GM18520 (cell line): Measurements from ENCODE around the gene TMC4.
"Not testable (repeated sequence)": the region's sequence is repeated elsewhere in the genome, so short reads cannot be mapped to it uniquely, and the experiment has no call there.

Experiments
- ATAC-seq: cut with Tn5 transposase; IDR thresholded peaks from one replicate; pipeline ENCODE4 v1.9.1; 2021; ENCODE audit not compliant: unreplicated experiment

Gene TMC4

GRCh38 chr19:54172471-54173358 is at the start of gene TMC4:
Gene TMC4, minus strand, starts transcription at chr19:54173160. Its CDS starts 43 bp downstream, at chr19:54173117.
- ATAC-seq, result no peak

- not testable (repeated sequence) for ATAC-seq
These were observed 49.0 kb upstream of the TMC4 start for GRCh38 chr19:54221947-54222346.

- not testable (repeated sequence) for ATAC-seq
These were observed 46.7 kb upstream of the TMC4 start for GRCh38 chr19:54219702-54220101.

GRCh38 chr19:54218960-54219661 is 46.2 kb upstream of the TMC4 start:
- ATAC-seq, result no peak

GRCh38 chr19:54218259-54218658 is 45.3 kb upstream of the TMC4 start:
- no peak for ATAC-seq

GRCh38 chr19:54217517-54218247 is 44.7 kb upstream of the TMC4 start:
- not testable (repeated sequence) for ATAC-seq

GRCh38 chr19:54216869-54217268 is 43.9 kb upstream of the TMC4 start:
- ATAC-seq, result no peak

GRCh38 chr19:54214734-54215133 is 41.8 kb upstream of the TMC4 start:
- not testable (repeated sequence) for ATAC-seq

- ATAC-seq, result not testable (repeated sequence)
These were observed 41.3 kb upstream of the TMC4 start for GRCh38 chr19:54214217-54214616.

GRCh38 chr19:54211235-54211634 is 38.3 kb upstream of the TMC4 start:
- no peak for ATAC-seq

GRCh38 chr19:54209811-54210494 is 37.0 kb upstream of the TMC4 start:
- no peak for ATAC-seq

GRCh38 chr19:54209058-54209810 is 36.3 kb upstream of the TMC4 start:
- no peak for ATAC-seq

- ATAC-seq, result no peak
These were observed 35.8 kb upstream of the TMC4 start for GRCh38 chr19:54208784-54209057.

- ATAC-seq, result no peak
These were observed 35.2 kb upstream of the TMC4 start for GRCh38 chr19:54207983-54208783.

GRCh38 chr19:54207676-54207982 is 34.7 kb upstream of the TMC4 start:
- no peak for ATAC-seq

GRCh38 chr19:54207193-54207592 is 34.2 kb upstream of the TMC4 start:
- not testable (repeated sequence) for ATAC-seq

GRCh38 chr19:54206831-54207177 is 33.8 kb upstream of the TMC4 start:
- ATAC-seq, result no peak

GRCh38 chr19:54206030-54206830 is 33.3 kb upstream of the TMC4 start:
- ATAC-seq, result no peak
